GM21390 (cell line): ENCODE results near the gene KIAA1217.

Experiments
- ATAC-seq: cut with Tn5 transposase; IDR thresholded peaks from one replicate; pipeline ENCODE4 v1.9.1; 2021; ENCODE audit not compliant: unreplicated experiment

KIAA1217 gene

GRCh38 chr10:24207341-24207740 lies 1.6 kb upstream of the KIAA1217 start:
- ATAC-seq, result no peak

- ATAC-seq, result no peak
Observed at GRCh38 chr10:24207781-24208611, 942 bp upstream of the KIAA1217 start.

GRCh38 chr10:24209432-24209771 lies 464 bp downstream of the KIAA1217 start:
- ATAC-seq, result peak; percentile 36

GRCh38 chr10:24209946-24210491 lies 1.1 kb downstream of the KIAA1217 start:
- peak; percentile 56 for ATAC-seq

- ATAC-seq, result peak; percentile 7
Observed at GRCh38 chr10:24210501-24210900, 1.6 kb downstream of the KIAA1217 start.

- ATAC-seq, result no peak
Observed at GRCh38 chr10:24213266-24213665, 4.3 kb downstream of the KIAA1217 start.

- no peak for ATAC-seq
Observed at GRCh38 chr10:24213881-24214280, 4.9 kb downstream of the KIAA1217 start.

GRCh38 chr10:24214762-24215161 lies 5.8 kb downstream of the KIAA1217 start:
- ATAC-seq, result no peak

- ATAC-seq, result no peak
Observed at GRCh38 chr10:24215196-24215595, 6.3 kb downstream of the KIAA1217 start.

GRCh38 chr10:24215603-24216002 lies 6.7 kb downstream of the KIAA1217 start:
- no peak for ATAC-seq

- ATAC-seq, result no peak
Observed at GRCh38 chr10:24219963-24220362, 11.0 kb downstream of the KIAA1217 start.

- ATAC-seq, result no peak
Observed at GRCh38 chr10:24223341-24223740, 14.4 kb downstream of the KIAA1217 start.

- ATAC-seq, result no peak
Observed at GRCh38 chr10:24223953-24224352, 15.0 kb downstream of the KIAA1217 start.

GRCh38 chr10:24228642-24229041 lies 19.7 kb downstream of the KIAA1217 start:
- ATAC-seq, result no peak

GRCh38 chr10:24229909-24230308 lies 21.0 kb downstream of the KIAA1217 start:
- ATAC-seq, result no peak

GRCh38 chr10:24231200-24231599 lies 22.3 kb downstream of the KIAA1217 start:
- ATAC-seq, result no peak

GRCh38 chr10:24234784-24235183 lies 25.8 kb downstream of the KIAA1217 start:
- ATAC-seq, result no peak

GRCh38 chr10:24235471-24235870 lies 26.5 kb downstream of the KIAA1217 start:
- no peak for ATAC-seq

- no peak for ATAC-seq
Observed at GRCh38 chr10:24237801-24238395, 29.0 kb downstream of the KIAA1217 start.

- no peak for ATAC-seq
Observed at GRCh38 chr10:24238519-24239247, 29.7 kb downstream of the KIAA1217 start.

GRCh38 chr10:24239289-24240040 lies 30.5 kb downstream of the KIAA1217 start:
- no peak for ATAC-seq
